GM10266 (cell line): ENCODE data around the gene NCLN.

Source experiments
- DNase-seq: peaks from one replicate; pipeline ENCODE4 v3.0.0; 2012; ENCODE audit errors: extremely low spot score
- TF ChIP-seq, protein P1 (sequence below): IDR thresholded peaks from 2 replicates; pipeline ENCODE4 v1.5.1; 2012; ENCODE audit warnings: mild to moderate bottlenecking, low read depth; ENCODE audit not compliant: control insufficient read depth, insufficient read depth; ENCODE audit errors: missing control alignments

The NCLN gene

DNA sequence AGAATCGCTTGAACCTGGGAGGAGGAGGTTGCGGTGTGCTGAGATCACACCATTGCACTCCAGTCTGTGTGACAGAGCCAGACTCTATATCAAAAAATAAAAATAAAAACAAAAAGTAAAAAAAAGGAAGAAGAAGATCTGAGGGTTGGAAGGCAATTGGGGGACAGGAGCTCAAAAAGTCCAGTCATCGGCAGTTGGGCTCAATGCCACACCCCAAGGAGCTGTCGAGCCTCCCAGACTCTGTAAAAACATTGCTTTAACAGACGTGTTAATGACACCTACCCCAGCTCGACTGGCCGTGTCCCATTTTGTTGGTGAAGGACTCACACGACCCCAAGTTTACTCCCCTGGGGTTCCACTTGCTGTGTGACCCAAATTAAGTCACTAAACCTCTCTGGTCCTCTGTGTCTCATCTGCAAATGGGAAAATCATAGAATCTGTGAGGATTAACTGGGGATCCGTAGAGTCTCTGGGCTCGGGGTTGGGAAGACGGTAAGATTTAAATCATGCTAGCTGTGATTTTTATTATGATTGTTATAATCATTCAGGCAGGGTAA is 42.9 kb upstream of the NCLN start:
- DNase-seq: no peak
- TF ChIP-seq, protein P1, sequence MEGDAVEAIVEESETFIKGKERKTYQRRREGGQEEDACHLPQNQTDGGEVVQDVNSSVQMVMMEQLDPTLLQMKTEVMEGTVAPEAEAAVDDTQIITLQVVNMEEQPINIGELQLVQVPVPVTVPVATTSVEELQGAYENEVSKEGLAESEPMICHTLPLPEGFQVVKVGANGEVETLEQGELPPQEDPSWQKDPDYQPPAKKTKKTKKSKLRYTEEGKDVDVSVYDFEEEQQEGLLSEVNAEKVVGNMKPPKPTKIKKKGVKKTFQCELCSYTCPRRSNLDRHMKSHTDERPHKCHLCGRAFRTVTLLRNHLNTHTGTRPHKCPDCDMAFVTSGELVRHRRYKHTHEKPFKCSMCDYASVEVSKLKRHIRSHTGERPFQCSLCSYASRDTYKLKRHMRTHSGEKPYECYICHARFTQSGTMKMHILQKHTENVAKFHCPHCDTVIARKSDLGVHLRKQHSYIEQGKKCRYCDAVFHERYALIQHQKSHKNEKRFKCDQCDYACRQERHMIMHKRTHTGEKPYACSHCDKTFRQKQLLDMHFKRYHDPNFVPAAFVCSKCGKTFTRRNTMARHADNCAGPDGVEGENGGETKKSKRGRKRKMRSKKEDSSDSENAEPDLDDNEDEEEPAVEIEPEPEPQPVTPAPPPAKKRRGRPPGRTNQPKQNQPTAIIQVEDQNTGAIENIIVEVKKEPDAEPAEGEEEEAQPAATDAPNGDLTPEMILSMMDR: no peak

DNA sequence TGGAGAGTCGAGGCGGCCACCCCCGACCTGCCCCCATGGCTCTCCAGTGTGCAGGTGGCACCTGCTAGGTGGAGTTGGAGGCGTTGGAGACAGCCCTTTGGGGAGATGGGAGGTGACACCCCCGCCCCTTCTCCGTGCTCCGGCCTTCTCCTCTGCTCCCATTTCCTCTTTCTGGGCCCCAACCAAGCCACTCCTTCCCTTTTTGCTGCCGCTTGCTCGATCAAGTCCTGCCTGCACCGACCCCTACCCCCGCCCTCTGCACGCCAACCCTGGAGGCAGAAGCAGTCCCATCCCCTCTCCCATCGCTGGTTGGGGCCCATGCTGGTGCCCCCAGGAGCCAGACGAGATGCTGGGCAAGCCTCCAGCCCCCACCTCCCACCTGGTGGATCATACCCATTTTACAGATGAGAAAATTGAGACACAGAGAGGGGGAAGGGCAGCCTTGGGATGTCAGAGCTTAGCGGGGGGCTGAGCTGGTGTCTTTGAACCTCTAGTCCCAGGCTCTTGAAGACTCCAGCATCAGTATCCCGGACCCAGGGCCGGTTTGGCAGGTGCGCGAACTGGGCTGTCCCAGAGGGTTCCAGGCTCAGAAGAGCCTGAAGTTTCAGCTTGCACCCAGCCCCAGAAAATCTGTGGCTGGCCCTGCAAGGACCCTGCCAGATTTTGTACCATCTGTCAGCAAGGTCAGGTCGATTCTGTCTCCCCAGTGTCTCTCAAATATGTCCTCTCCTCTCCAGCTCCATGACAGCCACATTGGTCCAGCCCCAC is 39.6 kb upstream of the NCLN start:
- TF ChIP-seq, protein P1: no peak
- DNase-seq: no peak

DNA sequence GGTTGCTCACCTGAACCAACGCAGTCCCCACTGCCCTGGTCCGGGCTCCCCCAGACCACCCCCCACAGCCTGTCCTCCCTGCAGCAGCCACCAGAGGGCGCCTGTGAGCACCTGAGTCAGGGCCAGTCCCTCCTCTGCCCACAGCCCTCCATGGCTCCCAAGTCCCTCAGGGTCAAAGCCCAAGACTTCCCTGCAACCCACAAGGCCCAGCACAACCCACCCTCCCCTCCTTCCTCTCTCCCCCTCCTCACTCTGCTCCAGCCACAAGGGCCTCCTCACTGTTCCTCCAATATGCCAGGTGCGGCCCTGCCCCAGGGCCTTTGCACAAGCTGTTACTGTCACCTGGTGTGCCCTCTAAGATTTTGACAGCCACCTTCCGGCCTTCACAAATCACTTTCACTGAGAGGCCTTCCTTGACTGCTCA is 39.0 kb upstream of the NCLN start:
- DNase-seq: no peak
- TF ChIP-seq, protein P1: peak; percentile 81

DNA sequence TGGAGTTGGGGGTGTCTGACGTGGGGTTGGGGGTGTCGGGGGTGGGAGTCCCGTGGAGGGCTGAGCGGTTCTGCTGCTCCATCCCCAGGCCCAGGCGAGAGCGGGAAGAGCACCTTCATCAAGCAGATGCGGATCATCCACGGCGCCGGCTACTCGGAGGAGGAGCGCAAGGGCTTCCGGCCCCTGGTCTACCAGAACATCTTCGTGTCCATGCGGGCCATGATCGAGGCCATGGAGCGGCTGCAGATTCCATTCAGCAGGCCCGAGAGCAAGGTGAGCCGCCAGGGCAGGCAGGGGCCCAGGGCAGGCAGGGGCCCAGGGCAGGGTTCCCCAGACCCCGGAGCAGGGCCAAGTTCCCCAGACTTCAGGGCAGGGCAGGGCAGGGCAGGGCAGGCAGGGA is 37.2 kb upstream of the NCLN start:
- TF ChIP-seq, protein P1: no peak
- no peak for DNase-seq

DNA sequence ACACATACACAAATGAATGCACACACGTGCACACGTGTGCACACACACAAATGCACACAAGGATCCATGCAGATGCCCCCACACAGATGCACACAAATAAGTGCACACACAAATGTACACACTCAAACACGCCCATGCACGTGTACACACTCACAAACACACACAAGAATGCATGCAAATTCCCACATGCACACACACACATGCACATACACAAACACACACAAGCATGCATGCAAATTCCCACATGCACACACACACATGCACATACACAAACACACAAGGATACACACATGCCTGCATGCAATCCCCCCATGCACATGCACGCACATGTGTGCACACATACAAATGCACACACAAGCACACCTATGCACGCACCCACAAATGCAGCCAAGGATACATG is 36.6 kb upstream of the NCLN start:
- DNase-seq: no peak

DNA sequence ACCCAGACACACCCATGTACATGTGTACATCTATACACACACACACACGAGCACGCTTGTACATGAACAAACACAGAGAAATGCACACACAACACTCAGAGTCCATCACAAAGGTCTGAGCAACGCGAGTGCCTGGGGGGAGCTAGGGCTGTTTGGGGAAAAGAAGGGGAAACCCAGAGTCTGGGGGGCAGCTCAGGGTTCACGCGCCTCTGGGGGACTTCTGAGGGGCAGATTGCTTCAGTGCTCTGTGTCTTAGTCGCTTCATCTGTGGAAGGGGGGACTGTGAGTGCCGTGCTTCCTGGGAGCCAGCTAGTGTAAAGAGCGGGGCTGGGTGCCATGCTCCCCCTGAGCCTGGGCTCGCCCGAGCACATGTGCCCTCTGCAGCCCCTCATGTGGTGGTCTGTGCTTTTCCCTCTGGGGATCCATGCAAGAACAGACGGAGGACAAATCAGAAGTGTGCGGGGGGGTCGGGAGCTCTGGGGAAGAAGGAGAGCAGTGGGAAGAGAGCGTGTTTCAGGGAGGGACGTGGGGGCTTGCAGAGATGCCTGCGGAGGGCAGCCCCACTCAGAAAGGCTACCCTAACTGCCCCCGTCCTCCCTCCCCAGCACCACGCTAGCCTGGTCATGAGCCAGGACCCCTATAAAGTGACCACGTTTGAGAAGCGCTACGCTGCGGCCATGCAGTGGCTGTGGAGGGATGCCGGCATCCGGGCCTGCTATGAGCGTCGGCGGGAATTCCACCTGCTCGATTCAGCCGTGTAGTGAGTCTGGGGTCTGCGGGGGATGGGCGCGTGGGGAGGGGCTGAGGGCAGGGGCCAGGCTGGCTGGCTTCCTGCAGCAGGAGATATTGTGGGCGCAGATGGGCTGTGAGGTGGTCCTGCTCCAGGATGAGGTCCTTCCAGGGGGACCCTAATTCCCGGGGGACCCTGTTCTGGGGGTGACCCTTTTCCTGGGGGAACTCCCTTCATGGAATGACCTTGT is 35.9 kb upstream of the NCLN start:
- no peak for DNase-seq
- TF ChIP-seq, protein P1: no peak

More for the DNA sequence above, 36.6 kb upstream of the NCLN start:
- TF ChIP-seq, protein P1: no peak
